Measurements from ENCODE around the gene MEIS2.

MEIS2 gene

DNA sequence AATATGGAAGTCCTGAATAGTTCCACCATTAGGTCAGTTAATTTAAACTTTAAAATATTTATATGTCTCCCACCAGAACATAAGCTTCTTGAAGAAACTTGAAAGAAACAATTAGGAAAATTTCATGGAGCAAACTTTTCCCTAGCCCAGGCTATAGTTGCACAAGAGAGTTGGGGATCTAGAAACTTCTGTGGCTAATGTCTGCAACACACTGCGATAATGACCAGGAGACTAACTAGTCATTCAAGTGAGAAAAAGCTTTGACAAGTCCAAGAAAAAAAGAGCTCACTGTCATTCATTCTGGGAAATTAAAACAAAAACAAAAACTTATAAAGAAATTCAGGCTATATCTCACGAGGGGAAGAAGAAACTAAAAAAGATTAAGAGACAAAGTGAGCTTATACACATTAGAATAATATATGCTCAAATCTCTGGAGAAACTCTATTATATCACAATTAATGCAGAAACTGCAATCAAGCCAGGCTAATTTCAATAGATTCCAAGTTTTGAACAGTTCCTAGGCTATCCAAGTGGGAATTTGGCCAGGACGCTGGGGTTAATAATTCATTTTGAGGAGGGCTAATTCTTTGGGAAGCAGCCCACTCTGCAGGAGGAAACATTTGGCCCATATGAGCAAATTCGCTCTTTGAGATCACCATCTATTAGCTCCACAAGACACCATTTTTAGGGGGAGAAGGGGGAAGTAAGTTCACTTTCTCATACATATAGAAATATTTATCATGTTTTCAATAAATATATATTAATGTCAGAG is 134.6 kb downstream of the MEIS2 start:
- no peak for DNase-seq (ENCODE audit: low read depth in 1 of 2, low spot score in 1 of 2)

DNA sequence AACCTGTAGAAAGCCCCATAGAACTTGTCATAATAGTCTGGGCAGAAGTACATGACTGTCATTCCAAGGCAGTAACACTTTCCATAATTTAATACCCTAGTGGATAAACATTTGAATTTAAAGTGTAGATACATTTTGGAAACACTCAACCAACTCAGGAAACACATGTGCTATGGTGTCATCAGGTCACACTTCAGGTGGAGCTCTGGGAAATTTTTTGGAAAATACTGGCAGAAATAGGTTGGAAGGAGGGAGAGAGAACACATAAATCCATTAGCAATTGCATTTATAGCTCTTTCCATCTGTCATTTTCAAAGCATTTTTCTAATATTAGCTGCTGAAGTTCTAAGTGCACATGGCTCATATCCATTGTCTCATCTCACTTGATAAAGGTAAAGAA is 135.7 kb downstream of the MEIS2 start:
- no peak for DNase-seq (ENCODE audit: low read depth in 1 of 2, low spot score in 1 of 2)

DNA sequence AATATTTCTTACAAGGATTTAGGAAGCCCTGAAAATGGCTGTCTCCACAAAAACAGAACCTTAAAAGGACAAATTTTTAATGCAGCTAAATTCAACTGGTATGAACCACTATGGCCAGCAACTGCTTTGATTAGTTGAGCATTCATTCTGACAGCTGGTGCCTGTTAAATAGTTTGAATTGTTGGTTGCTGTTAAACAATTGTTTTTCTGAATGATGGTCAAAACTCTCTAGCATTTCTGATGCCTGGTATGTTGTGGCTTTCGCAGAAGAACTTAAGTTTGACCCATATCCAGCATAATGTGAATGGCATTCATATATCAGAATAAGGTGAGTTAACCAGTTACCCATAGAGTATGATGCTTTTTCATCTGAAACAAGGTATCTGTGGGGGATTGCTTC is 138.4 kb downstream of the MEIS2 start:
- DNase-seq (ENCODE audit: low read depth in 1 of 2, low spot score in 1 of 2): no peak

DNA sequence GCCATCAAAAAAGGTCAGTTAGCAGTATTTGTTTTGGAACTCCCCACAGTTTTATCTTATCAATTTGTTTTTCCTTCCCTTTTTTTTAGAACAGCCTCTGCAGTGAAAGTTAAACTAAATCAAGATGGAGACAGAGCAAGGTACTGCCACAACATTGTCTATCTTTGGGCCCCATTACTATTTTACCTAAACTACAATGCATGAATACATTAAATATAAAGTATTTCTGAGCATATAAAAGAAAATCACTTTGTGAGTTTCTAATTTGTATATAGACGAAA is 139.5 kb downstream of the MEIS2 start:
- DNase-seq (ENCODE audit: low read depth in 1 of 2, low spot score in 1 of 2): no peak

DNA sequence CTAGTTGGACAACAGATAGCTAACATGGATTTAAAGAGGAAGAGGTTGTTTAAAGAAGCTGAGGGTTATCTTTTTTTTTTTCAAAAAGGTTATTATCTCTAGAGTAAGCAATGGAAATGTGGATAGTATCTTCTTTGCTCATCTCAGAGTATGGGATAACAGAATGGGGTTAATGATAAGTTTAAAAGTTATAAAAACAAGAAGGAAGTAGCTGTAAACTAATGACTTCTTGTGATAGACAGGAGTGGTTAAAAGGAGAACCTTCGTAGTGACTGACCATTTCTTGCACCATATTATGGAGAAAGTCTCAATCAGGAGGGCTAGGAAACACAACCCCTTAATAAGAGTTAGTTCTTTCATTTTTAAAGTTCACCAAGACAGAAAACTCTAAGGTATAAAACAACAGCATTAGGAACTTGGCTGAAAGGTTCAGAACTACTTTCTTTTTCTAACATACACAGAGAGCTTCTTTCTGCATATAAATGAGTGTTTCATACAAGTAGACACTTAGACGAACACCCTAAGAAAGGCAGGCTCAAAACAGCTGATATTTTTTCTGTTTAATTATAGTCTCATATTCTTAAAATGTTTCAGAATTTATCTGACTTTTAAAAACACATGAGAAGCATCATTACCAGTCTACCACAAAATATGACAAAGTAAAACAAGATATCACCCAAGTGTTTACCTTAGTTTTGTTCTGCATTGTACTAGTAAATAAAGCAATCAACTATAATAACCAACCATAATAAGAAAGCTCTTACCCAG is 140.0 kb downstream of the MEIS2 start:
- no peak for DNase-seq (ENCODE audit: low read depth in 1 of 2, low spot score in 1 of 2)

DNA sequence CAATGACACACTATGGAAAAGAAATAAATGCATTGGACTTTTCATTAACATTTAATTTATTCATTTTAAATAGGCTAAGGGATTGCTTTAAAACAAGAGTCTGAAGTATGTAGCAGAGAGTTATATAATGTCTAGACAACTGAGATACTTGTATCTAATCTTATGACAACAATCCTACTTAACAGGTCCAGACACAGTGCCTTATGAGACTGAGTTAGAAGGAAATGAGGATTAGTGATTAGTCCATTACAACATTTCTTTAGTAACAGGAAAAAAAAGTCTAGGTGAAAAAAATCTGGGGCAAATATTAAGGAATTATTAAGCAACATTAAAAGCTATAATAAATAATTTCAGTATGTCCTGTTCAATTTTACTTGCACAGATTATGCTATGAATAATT is 140.6 kb downstream of the MEIS2 start:
- DNase-seq (ENCODE audit: low read depth in 1 of 2, low spot score in 1 of 2): no peak

DNA sequence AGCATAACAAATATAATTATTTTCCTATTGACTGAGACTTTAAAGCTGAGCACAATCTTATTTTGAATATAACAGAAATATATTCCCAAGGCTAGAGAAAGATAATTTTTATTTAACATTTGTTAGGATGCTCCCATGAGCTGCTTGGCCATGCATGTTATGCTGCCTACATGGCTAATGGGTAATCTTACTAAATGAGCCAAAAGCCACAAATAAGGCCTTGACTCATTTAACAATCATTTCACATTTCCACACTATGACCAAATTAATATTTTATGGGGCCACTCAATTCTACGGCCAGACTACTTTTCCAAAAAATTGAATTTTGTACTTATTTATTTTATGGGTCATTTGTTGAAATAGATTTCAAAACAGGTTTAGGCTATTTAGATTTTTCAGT is 141.7 kb downstream of the MEIS2 start:
- no peak for DNase-seq (ENCODE audit: low read depth in 1 of 2, low spot score in 1 of 2)

DNA sequence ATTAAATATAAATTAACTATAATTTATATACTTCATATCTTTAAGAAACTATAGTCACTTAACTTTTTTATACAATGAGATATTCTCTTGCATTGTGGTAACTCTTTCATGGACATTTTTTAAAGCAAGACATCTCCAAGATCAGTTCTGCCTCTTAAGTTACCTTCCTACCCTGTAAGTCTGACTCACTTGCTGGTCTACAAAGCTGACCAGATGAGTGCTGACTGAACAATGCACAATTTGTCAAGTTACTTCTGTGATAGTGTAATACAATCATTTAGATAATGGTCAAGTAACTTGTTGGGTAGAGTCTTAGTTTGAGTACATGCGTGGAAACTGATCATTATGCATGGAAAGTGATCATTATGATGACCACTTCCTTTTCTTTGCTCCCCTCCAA is 145.9 kb downstream of the MEIS2 start:
- no peak for DNase-seq (ENCODE audit: low read depth in 1 of 2, low spot score in 1 of 2)

DNA sequence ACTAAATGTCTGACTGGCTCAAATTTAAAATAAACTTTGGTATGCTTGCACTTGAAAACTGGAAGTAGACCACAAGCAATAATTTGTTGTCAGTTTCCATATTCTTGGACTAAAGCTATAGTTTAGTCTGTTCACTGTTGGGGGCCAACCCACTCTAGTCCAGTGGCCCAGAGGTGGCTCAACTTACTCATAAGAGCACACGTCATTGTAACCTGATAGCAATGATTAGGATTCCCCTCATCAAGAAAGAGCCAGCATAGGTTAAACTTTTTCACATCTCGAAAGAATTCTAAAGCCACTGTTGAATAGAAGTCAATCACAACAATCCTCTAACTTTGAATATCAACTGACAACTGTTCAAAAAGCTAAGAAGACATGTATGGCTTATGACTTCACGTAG is 147.0 kb downstream of the MEIS2 start:
- DNase-seq (ENCODE audit: low read depth in 1 of 2, low spot score in 1 of 2): no peak

DNA sequence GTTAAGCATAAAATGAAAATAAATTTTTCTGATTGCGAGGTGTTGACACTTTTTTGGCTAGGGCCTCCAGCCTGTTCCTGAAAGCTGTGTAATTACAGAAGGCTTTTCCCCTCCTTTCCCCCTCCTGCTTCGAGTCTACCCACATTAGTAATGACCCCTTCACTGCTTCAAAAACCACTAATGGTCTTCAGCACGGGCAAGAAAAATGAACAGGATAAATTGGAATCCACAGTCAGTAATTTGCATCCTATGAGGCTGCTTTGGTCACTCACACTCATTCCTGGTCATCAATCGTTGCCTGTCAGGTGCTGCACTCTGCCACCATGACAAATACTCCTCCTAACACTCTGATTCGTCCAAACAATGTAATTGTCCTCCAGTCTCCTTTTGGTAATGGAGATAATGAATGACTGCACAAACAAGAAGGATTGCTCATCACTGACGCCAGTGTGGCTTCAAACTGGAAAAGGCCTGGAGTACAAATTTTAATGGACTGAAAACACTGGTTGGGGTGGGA is 148.6 kb downstream of the MEIS2 start:
- DNase-seq (ENCODE audit: low read depth in 1 of 2, low spot score in 1 of 2): no peak

DNA sequence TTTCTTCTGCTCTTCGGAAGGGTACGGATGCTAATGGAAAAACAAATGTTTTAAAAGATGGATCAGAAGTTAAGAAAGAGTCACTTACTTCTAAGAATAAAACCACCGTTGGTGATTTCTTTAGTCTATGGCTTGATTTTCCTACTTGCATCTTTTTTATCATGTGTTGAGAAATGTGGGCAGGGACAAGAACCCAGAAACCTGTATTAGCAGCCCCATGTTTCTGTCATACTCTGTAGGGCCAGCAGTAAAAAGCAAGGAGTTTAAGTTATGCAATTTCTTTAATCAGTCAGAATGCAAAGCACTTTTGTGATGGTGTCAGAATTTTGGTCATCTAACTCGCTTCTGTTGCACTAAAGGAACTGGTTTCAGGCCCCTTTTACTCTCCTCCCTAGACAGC is 150.0 kb downstream of the MEIS2 start:
- DNase-seq (ENCODE audit: low read depth in 1 of 2, low spot score in 1 of 2): no peak

DNA sequence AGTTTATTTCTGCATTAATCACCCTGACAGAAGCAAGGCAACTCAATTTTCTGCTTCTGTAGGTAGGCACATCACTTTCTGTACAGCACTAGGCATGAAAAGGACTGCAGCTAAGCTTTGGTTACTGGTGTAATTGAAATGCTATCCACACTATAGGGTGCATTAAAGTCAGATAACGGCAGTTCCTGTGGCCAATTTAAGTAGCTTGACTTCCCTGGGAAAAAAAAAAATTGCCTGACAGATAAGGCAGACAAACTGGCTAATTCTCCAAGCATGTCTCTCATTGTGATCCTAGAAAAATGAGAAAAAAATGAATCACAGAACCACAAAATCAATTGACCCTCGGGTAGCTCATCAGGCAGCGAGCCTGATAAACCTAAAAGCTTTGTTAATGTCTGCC is 151.4 kb downstream of the MEIS2 start:
- no peak for DNase-seq (ENCODE audit: low read depth in 1 of 2, low spot score in 1 of 2)

DNA sequence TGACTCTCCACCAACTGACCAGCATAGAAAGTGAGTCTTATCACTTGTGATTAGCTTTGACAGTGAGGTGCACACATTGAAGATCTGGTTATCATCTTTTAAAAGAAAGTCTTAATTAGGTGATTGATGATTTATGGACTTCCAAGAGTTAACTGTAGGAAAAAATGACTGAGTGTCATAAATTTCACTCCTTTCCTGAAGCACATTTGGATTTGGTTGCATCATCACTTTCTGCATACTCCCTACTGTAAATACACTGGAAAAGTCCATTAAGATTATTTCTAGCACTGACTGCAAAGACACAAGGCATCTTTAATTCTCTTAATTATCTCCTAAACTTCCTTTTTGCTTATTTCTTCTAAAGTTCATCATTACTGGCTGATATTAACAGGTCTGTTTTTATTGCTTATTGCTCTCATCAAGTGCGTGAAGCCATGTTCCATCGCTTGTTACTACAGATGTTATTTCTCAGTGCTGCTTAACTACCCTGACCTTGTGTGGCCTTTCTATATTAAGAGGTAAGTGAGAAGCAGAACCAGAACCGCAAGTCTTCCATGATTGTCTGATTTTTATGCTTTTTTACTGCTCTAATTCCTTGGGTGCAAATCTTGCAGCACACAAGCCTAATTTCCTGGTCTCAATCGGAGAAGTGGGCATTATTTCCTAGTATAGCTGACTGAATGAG is 153.2 kb downstream of the MEIS2 start:
- DNase-seq (ENCODE audit: low read depth in 1 of 2, low spot score in 1 of 2): no peak

DNA sequence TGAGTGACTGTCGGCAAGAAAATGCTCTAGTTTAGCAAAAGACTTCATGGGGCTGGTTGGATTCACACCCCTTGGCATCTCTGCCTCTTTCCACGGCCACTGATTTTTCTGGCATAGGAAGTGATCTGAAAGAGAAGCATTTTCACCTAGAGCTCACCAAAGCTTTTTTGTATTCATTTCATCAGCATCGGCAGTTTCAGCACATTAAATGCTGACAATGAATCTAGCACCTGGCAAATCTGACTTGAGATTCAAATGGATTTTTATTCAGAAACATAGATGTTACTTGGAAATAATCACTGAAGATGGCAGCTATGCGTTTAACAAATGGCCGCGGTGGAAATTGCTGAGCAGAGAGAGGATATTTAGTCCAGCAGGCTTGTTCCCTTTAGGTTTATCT is 155.9 kb downstream of the MEIS2 start:
- DNase-seq (ENCODE audit: low read depth in 1 of 2, low spot score in 1 of 2): no peak

DNA sequence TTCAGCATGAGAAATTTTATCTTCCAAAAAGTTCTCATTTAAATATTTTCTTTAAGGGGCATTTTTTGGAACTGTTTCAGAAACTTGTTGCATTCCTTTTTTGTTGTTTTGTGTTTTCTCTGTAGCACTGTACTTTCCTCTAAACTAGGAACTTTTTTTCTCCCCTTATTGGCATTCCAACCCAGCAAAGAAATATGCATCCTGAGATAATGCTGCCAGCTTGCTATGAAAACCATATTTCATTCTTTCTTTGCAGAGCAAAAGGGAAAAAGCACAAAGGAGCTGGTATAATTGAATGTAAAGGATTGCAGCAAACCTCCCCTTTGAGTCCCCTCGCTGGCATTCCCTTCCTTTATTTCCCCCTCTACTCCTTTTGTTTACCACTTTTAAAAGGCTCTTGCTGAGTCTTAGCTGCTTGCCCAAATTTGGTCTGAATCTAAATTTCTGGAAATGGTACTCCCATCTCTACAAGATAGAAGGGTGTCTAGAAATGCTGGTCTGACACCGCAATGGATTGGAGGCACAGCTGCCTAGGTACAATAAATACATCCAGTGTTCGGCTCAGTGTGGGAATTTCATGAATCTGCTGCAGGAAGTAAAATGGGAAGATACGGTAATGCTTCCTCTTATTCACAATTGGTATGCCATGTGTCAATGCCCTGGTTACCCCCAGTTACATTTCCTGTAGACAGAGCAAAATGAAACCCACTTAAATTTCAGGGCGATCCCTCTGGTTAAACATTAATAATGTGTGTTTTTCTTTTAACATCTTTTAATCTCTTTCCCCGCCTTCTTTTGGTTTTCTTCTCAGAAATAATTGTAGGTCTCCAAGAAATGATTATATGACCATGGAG is 156.6 kb downstream of the MEIS2 start:
- DNase-seq (ENCODE audit: low read depth in 1 of 2, low spot score in 1 of 2): no peak

DNA sequence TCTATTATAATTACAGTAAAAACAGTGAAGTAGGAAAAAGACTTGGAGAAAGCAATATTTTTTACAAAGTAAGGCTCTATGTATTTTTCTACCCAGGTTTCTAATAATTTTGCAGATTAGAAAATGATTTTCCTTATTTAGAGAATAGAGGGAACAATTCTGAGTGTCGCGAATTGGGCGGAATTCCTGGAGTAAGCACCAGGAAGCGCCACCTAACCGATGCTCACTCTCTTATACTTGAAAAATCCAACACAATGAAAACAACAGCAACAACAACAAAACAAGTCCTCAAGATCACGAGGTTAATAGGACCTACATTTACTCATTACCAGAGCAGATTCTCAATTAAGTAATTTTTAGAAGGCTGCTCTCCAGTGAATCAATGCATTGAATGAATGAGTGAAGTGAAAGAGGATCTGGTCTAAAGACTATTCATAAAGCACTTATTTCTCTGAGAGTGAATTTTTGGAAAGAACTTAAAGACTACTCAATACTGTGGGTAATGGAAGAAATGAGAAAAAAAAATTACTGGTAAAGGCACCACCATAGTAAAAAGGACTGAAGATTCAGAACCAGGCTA is 158.0 kb downstream of the MEIS2 start:
- DNase-seq (ENCODE audit: low read depth in 1 of 2, low spot score in 1 of 2): no peak

DNA sequence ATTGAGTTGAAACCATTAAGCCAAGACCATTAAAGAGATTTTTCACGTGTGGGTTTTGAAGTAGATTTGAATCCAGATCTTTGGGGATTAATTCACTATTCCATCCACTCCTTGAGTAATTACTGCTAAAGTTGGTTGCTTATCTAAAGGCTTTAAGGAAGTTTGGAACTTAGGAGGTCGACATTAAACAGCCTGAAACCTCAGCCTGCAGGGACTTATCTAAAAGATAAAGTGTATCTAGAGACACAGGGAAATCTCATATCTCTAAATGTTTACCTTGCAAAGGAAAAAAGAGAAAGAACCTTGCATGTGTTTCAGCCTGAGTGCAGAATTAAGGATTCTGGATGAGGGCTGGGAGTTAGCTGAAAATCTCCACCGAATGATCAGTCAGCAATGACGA is 158.6 kb downstream of the MEIS2 start:
- no peak for DNase-seq (ENCODE audit: low read depth in 1 of 2, low spot score in 1 of 2)

DNA sequence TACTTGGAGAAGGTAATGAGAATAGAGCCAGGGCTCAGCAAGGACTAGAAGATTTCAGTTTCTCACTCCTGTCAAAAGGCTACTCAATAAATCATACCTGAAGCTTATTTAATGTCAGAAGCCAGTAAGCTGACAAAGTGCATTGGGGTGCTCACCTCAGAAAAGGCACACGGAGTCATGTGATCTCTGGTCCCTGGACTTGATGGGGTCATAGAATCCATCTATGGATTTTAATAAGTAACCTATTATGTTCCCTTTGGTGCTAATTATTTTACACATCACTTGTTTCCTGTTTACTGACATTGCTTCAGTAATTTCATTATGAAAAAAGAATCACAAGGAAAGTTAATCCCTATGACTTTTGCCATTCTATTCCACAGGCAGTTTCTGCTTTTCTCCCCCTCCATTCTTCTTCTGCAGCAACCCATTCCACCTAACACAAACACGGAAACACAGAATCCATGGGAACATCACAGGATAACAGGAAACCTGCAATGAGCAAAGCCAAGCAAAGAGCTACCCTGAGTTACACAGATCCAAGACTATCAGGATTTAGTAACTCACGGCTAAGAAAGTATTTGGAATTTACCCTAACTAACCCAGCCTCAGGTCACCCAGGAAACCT is 159.6 kb downstream of the MEIS2 start:
- DNase-seq (ENCODE audit: low read depth in 1 of 2, low spot score in 1 of 2): no peak

DNA sequence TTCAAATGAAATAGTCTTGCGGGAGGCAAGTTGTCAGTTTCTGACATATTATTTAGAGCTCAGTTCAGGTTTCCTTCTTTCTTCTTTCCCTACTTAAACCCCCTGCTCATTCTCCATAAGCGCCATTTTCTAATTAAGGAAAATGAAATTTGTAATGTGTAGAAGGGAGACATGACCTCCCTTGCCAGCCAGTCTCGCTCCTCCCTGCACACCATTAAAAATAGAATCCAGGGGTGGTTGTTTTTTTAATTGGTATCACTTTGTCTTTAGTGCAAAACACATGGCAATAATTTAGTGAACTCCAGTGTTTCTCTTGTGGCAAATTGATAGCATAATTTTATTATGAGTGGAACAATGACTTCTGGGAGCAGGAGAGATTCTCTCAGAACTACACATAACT is 160.1 kb downstream of the MEIS2 start:
- no peak for DNase-seq (ENCODE audit: low read depth in 1 of 2, low spot score in 1 of 2)

DNA sequence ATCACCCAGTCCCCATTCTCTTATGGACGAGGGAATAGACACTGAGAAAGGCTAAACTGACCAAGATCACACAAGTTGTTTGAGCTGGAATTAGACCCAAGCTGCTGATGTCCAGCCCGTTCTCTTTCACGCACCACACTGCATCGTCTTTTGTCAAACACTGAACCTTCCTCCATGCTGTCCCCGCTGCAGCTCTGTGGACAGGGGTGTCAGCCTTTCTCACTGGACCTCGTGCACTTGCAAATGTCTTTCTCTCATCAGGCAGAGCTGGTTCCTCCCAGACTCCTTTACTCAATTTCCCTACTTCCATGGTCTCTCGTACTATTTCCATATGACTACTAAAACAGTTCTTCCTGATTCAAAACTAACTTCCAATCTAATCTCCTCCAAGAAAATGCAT is 161.6 kb downstream of the MEIS2 start:
- no peak for DNase-seq (ENCODE audit: low read depth in 1 of 2, low spot score in 1 of 2)

DNA sequence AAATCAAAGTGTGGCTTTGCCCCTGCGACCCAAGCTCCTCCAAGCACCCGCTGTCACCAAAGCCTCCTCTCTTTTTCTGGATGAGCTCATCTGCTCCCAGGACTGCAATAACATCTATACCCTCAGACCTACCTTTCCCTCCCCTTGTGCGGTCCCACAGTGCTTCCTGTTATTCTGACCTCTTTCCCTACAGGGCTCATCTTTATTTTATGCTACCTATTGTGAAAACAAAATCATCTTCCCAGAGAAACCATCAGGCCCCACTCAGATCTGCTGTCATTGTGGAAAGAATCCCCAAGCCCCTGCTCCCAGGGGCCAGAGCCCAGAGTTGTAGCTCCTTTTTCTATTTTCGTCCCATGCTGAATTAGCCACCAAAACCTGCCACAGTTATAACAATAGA is 162.2 kb downstream of the MEIS2 start:
- DNase-seq (ENCODE audit: low read depth in 1 of 2, low spot score in 1 of 2): no peak

Measured in stimulated activated CD4-positive, alpha-beta T cell treated with anti-CD3 and anti-CD28 coated beads, Interleukin-15, amount 100 ng/mL, for 1 hour (primary cell).